Measurements from ENCODE around the gene NR2F1. TPM values are rescaled to one million over a fixed set of nuclear protein-coding genes. Genes with fewer than 3 reads are reported as not detected.

The NR2F1 gene
- total RNA-seq, 2 experiments from 2014 or later: not detected

GRCh38 chr5:93585041-93585766 lies 2.2 kb downstream of the NR2F1 start:
- H3K9me3 ChIP-seq (ENCODE audit: low read length): no peaks in the 10 kb centered on the region
- no peaks in the 10 kb centered on the region for H3K9me2 ChIP-seq (ENCODE audit: insufficient read depth, low read length)
- no peak overlapping the region for H3K27ac ChIP-seq (ENCODE audit: low read depth, low read length, poor library complexity, severe bottlenecking)
- H3K79me2 ChIP-seq (ENCODE audit: insufficient read depth, low read depth, low read length): no peaks in the 10 kb centered on the region
- TF ChIP-seq CTCF (conservative IDR thresholded peaks at IDR 0.05; ENCODE audit: low read length): no peak
- no peak for TF ChIP-seq EZH2phosphoT487 (IDR thresholded peaks at IDR 0.05; ENCODE audit: borderline replicate concordance, low read depth, low read length)
- no peak for DNase-seq (ENCODE audit: low spot score)
- POLR2A ChIA-PET: no interaction called here
- H2AFZ ChIP-seq (ENCODE audit: low read length): no peak overlapping the region
- CTCF ChIA-PET (ENCODE audit: unreplicated experiment): no interaction called here
- no peak overlapping the region for H3K4me3 ChIP-seq (ENCODE audit: low read depth, low read length, poor library complexity, severe bottlenecking)
- H3K4me1 ChIP-seq (ENCODE audit: insufficient read depth, low read length, poor library complexity, severe bottlenecking): no peaks in the 10 kb centered on the region
- no peaks in the 10 kb centered on the region for H3K36me3 ChIP-seq (ENCODE audit: insufficient read depth, low read length)
- intact Hi-C loops (cut with micrococcal nuclease; ENCODE audit: unreplicated experiment): no loop called here
- peak overlapping the region; percentile 32; the same call in 1 of the 2 replicates for H3K4me2 ChIP-seq (ENCODE audit: low read length)
- H4K20me1 ChIP-seq (ENCODE audit: insufficient read depth, low read length): no peaks in the 10 kb centered on the region
- BruUV-seq (replicated peaks): no TSS peak

- CTCF ChIA-PET (ENCODE audit: unreplicated experiment): no interaction called here
- H2AFZ ChIP-seq (ENCODE audit: low read length): no peak overlapping the region
- intact Hi-C loops (cut with micrococcal nuclease; ENCODE audit: unreplicated experiment): no loop called here
- no peak for DNase-seq (ENCODE audit: low spot score)
- H3K4me2 ChIP-seq (ENCODE audit: low read length): no peak overlapping the region
- H3K79me2 ChIP-seq (ENCODE audit: insufficient read depth, low read depth, low read length): no peaks in the 10 kb centered on the region
- no peaks in the 10 kb centered on the region for H3K9me3 ChIP-seq (ENCODE audit: low read length)
- POLR2A ChIA-PET: no interaction called here
- H4K20me1 ChIP-seq (ENCODE audit: insufficient read depth, low read length): no peaks in the 10 kb centered on the region
- no peak overlapping the region for H3K4me3 ChIP-seq (ENCODE audit: low read depth, low read length, poor library complexity, severe bottlenecking)
- H3K4me1 ChIP-seq (ENCODE audit: insufficient read depth, low read length, poor library complexity, severe bottlenecking): no peaks in the 10 kb centered on the region
- H3K9me2 ChIP-seq (ENCODE audit: insufficient read depth, low read length): no peaks in the 10 kb centered on the region
- no peak overlapping the region for H3K27ac ChIP-seq (ENCODE audit: low read depth, low read length, poor library complexity, severe bottlenecking)
- no TSS peak for BruUV-seq (replicated peaks)
- peak; percentile 74; the same call in 1 of the 2 replicates for TF ChIP-seq EZH2phosphoT487 (IDR thresholded peaks at IDR 0.05; ENCODE audit: borderline replicate concordance, low read depth, low read length)
- no peak for TF ChIP-seq CTCF (conservative IDR thresholded peaks at IDR 0.05; ENCODE audit: low read length)
- no peaks in the 10 kb centered on the region for H3K36me3 ChIP-seq (ENCODE audit: insufficient read depth, low read length)
These were observed 2.9 kb downstream of the NR2F1 start for GRCh38 chr5:93585767-93586385.
